Keratinocyte (primary cell): ENCODE data around the gene GRK6. TPM values are rescaled to one million over a fixed set of nuclear protein-coding genes. Genes with fewer than 3 reads are reported as not detected.

ENCODE experiments used
- DNase-seq: peaks from one replicate; pipeline ENCODE4 v3.0.0-alpha.2; 2011; ENCODE audit warnings: low read depth, missing footprints, low spot score
- FAIRE-seq: peaks from 2 replicates; lab custom pipeline; 2011; peaks lifted over from hg19 to GRCh38; lab: Jason Lieb, UNC
- H2AFZ ChIP-seq: 2 replicates; pipeline ENCODE4 v1.6.0; 2012; ENCODE audit warnings: low read length, control low read depth, inconsistent platforms; ENCODE audit not compliant: control insufficient read depth
- H3K27ac ChIP-seq: 2 replicates; pipeline ENCODE4 v1.5.1; 2011; ENCODE audit warnings: low read length; ENCODE audit not compliant: control insufficient read depth, insufficient read depth
- H3K27me3 ChIP-seq: 3 replicates; pipeline ENCODE4 v1.6.0; 2011; ENCODE audit warnings: low read length; ENCODE audit not compliant: control insufficient read depth, insufficient read depth; ENCODE audit errors: extremely low read depth
- H3K36me3 ChIP-seq, 2 experiments: 2 replicates in 1 of 2; 3 replicates in 1 of 2; pipeline ENCODE4 v1.5.1; 2011; ENCODE audit warnings: low read length in 2 of 2, mild to moderate bottlenecking in 1 of 2; ENCODE audit not compliant: control insufficient read depth in 2 of 2, insufficient read depth in 2 of 2; ENCODE audit errors: extremely low read depth in 1 of 2
- H3K4me1 ChIP-seq: 3 replicates; pipeline ENCODE4 v1.5.1; 2011; ENCODE audit warnings: low read length; ENCODE audit not compliant: control insufficient read depth, insufficient read depth; ENCODE audit errors: extremely low read depth
- H3K4me2 ChIP-seq: 3 replicates; pipeline ENCODE4 v1.6.0; 2011; ENCODE audit warnings: low read depth, low read length; ENCODE audit not compliant: control insufficient read depth, insufficient read depth; ENCODE audit errors: extremely low read depth
- H3K4me3 ChIP-seq, 3 experiments: fragments of 200-600 bp in 1 of 3; sonication (generic) in 1 of 3; 2 replicates in 2 of 3; 3 replicates in 1 of 3; pipeline ENCODE4 v1.5.1; 2011 to 2016; ENCODE audit warnings: low read length in 3 of 3, mild to moderate bottlenecking in 3 of 3, control low read depth in 2 of 3, inconsistent platforms in 1 of 3, low read depth in 1 of 3, mixed read lengths in 1 of 3, mixed run types in 1 of 3, moderate library complexity in 1 of 3; ENCODE audit not compliant: control insufficient read depth in 2 of 3, insufficient read depth in 2 of 3; ENCODE audit errors: extremely low read depth in 1 of 3
- H3K79me2 ChIP-seq: 2 replicates; pipeline ENCODE4 v1.6.0; 2012; ENCODE audit warnings: low read length; ENCODE audit not compliant: control insufficient read depth, insufficient read depth
- H3K9ac ChIP-seq: 3 replicates; pipeline ENCODE4 v1.6.0; 2011; ENCODE audit warnings: low read length; ENCODE audit not compliant: control insufficient read depth, insufficient read depth; ENCODE audit errors: extremely low read depth
- H3K9me1 ChIP-seq: 3 replicates; pipeline ENCODE4 v1.6.0; 2011; ENCODE audit warnings: low read length; ENCODE audit not compliant: control insufficient read depth, insufficient read depth; ENCODE audit errors: extremely low read depth
- H3K9me3 ChIP-seq: 2 replicates; pipeline ENCODE4 v1.5.1; 2012; ENCODE audit warnings: low read depth, low read length; ENCODE audit not compliant: control insufficient read depth
- H4K20me1 ChIP-seq: 3 replicates; pipeline ENCODE4 v1.6.0; 2011; ENCODE audit warnings: low read length; ENCODE audit not compliant: control insufficient read depth, insufficient read depth; ENCODE audit errors: extremely low read depth
- CTCF ChIP-seq, 3 experiments: IDR thresholded peaks in 1 of 3; conservative IDR thresholded peaks in 1 of 3; optimal IDR thresholded peaks in 1 of 3; 2 replicates in 2 of 3; 3 replicates in 1 of 3; pipeline versions ENCODE3 to v1.5.1; 2011; ENCODE audit warnings: low read length in 3 of 3, mild to moderate bottlenecking in 3 of 3, moderate library complexity in 2 of 3, control low read depth in 1 of 3, inconsistent platforms in 1 of 3; ENCODE audit not compliant: insufficient read depth in 2 of 3; ENCODE audit errors: extremely low read depth in 1 of 3
- EZH2 ChIP-seq: IDR thresholded peaks from one replicate; pipeline ENCODE4 v1.6.1; 2012; ENCODE audit warnings: inconsistent platforms, mild to moderate bottlenecking, low read length, moderate library complexity
- dilution Hi-C: fragments of 300-500 bp; cut with MboI; formaldehyde crosslinking; loops from one replicate; pipeline ENCODE4 v1.7.0; 2020; ENCODE audit warnings: low sequenced_read_pairs; ENCODE audit not compliant: extremely low pct_ligation_motif_present
- polyA plus RNA-seq, 5 experiments: library from polyadenylated mRNA; depleted of rRNA in 3 of 5; stranded (reverse) in 3 of 5; stranded (forward) in 1 of 5; unstranded in 1 of 5; fragments of >200 nt; gene quantifications; 1 replicate in 1 of 5; 2 replicates in 3 of 5; 3 replicates in 1 of 5; pipeline versions ENCODE4 v1.2.1 to v1.2.3, GENCODE V29; 2011 to 2012; ENCODE audit warnings: missing spikeins in 2 of 5, low read depth in 1 of 5, low replicate concordance in 1 of 5

GRK6 gene
- polyA plus RNA-seq, 1 donor (not counting 4 experiments of a cell fraction or from before 2014, with no cell fraction given): 29.9 TPM

GRCh38 chr5:177397875-177398390 is 28.5 kb upstream of the GRK6 start:
- TF ChIP-seq EZH2: no peak
- Histone ChIP-seq H3K4me1 (peaks cover 5% of the 10 kb centered on the region), H3K79me2 (no peaks in the 10 kb centered on the region), H3K9me1 (no peaks in the 10 kb centered on the region), H2AFZ (no peak overlapping the region), H3K9ac (no peak overlapping the region), H4K20me1 (no peaks in the 10 kb centered on the region), H3K4me3 (no peak overlapping the region), H3K4me2 (no peak overlapping the region), H3K9me3 (no peaks in the 10 kb centered on the region), H3K36me3 (no peaks in the 10 kb centered on the region), H3K27ac (no peak overlapping the region), H3K27me3 (no peaks in the 10 kb centered on the region)
- DNase-seq (no peak), FAIRE-seq (no peak)
- dilution Hi-C loops: no loop called here

- no peaks in the 10 kb centered on the region for H3K27me3 ChIP-seq
- dilution Hi-C loops: no loop called here
- no peaks in the 10 kb centered on the region for H4K20me1 ChIP-seq
- H3K9me1 ChIP-seq: no peaks in the 10 kb centered on the region
- H3K4me3 ChIP-seq: no peak within 1 kb of the TSS
- H3K79me2 ChIP-seq: no peaks in the 10 kb centered on the region
- TF ChIP-seq EZH2 (no peak), CTCF (optimal IDR thresholded peaks at IDR 0.05 in 1 of 3, IDR thresholded peaks at IDR 0.05 in 1 of 3, conservative IDR thresholded peaks at IDR 0.05 in 1 of 3; ENCODE audit: extremely low read depth in 1 of 3, insufficient read depth in 2 of 3, low read length in 3 of 3) (no peak)
- no peaks in the 10 kb centered on the region for H3K9me3 ChIP-seq
- no peak within 1 kb of the TSS for H3K9ac ChIP-seq
- no peak within 1 kb of the TSS for H3K27ac ChIP-seq
- H2AFZ ChIP-seq: no peak within 1 kb of the TSS
- no peak within 1 kb of the TSS for H3K4me2 ChIP-seq
- DNase-seq: no peak
- peaks cover 11% of the 10 kb centered on the region for H3K4me1 ChIP-seq
- no peak for FAIRE-seq
- H3K36me3 ChIP-seq: no peaks in the 10 kb centered on the region
Observed at GRCh38 chr5:177399997-177400868, 26.2 kb upstream of the GRK6 start, which contains the start of gene PFN3. TSS of gene PFN3 (minus strand) at chr5:177400661. CDS start at chr5:177400576, 85 bp downstream.
